HL-60 (cell line): Measurements from ENCODE around the gene ENO3.

ENCODE experiments used
- DNase-seq, 2 experiments: peaks; one replicate each; pipeline ENCODE4 v3.0.0-alpha.2; 2010 to 2020; ENCODE audit warnings: low read depth in 1 of 2, low spot score in 1 of 2
- H3K27ac ChIP-seq: fragments of 250-450 bp; sonication (Bioruptor Pico); replicated peaks from 2 replicates; pipeline ENCODE4 v1.5.1; 2020; ENCODE audit warnings: mild to moderate bottlenecking, moderate library complexity
- H3K27me3 ChIP-seq: fragments of 250-450 bp; sonication (Bioruptor Pico); 2 replicates; pipeline ENCODE4 v1.5.1; 2021; ENCODE audit warnings: mild to moderate bottlenecking, moderate library complexity; ENCODE audit not compliant: insufficient read depth, poor library complexity, severe bottlenecking
- H3K4me3 ChIP-seq: replicated peaks from 2 replicates; pipeline ENCODE4 v1.5.1; 2011; ENCODE audit warnings: mild to moderate bottlenecking, control low read depth, low read length; ENCODE audit not compliant: insufficient read depth
- CTCF ChIP-seq: IDR thresholded peaks from one replicate; pipeline ENCODE4 v1.5.1; 2011; ENCODE audit warnings: low read length, control low read depth, inconsistent platforms; ENCODE audit not compliant: insufficient read depth
- GABPA ChIP-seq: IDR thresholded peaks from 2 replicates; pipeline ENCODE4 v1.6.1; 2012; ENCODE audit warnings: low read depth
- POLR2AphosphoS5 ChIP-seq: IDR thresholded peaks from 2 replicates; pipeline ENCODE4 v1.6.1; 2012; ENCODE audit warnings: low read depth
- REST ChIP-seq: IDR thresholded peaks from 2 replicates; pipeline ENCODE4 v1.6.1; 2012; ENCODE audit warnings: low read depth; ENCODE audit not compliant: insufficient replicate concordance
- SPI1 ChIP-seq: IDR thresholded peaks from 2 replicates; pipeline ENCODE4 v1.6.1; 2012; ENCODE audit warnings: low read depth, mild to moderate bottlenecking, borderline replicate concordance

Gene ENO3

GRCh38 chr17:4998027-4998731 lies 47.3 kb downstream of the ENO3 start:
- no peak for TF ChIP-seq REST
- no peak for TF ChIP-seq SPI1
- TF ChIP-seq GABPA = no peak
- TF ChIP-seq POLR2AphosphoS5 = no peak
- no peak for TF ChIP-seq CTCF
- no peaks in the 10 kb centered on the region for H3K27me3 ChIP-seq
- no peak for DNase-seq
- H3K27ac ChIP-seq = peak overlapping the region; percentile 46; the same call in 1 of the 2 replicates
- peak overlapping the region; percentile 68 for H3K4me3 ChIP-seq

- no peak for DNase-seq
- Histone ChIP-seq H3K27ac (no peak overlapping the region), H3K4me3 (peak overlapping the region; percentile 68), H3K27me3 (no peaks in the 10 kb centered on the region)
- TF ChIP-seq SPI1 (no peak), REST (no peak), POLR2AphosphoS5 (no peak), GABPA (no peak)
Observed at GRCh38 chr17:4998732-4999429, 48.0 kb downstream of the ENO3 start.

GRCh38 chr17:4999430-5000093 lies 48.6 kb downstream of the ENO3 start:
- Histone ChIP-seq H3K4me3 (no peak overlapping the region), H3K27ac (no peak overlapping the region), H3K27me3 (no peaks in the 10 kb centered on the region)
- DNase-seq = no peak
- TF ChIP-seq SPI1 (no peak), GABPA (no peak), POLR2AphosphoS5 (no peak), CTCF (no peak), REST (no peak)
